NCI-H510A treated with DMSO at 0.1 percent for 48 hours (cell line): Measurements from ENCODE around the gene MAPRE2.
"Not testable (repeated sequence)": the region's sequence is repeated elsewhere in the genome, so short reads cannot be mapped to it uniquely, and the experiment has no call there.

Source experiments
- DNase-seq: peaks from one replicate; lab custom pipeline; 2025; lab: John Stamatoyannopoulos, UW

MAPRE2 gene

DNA sequence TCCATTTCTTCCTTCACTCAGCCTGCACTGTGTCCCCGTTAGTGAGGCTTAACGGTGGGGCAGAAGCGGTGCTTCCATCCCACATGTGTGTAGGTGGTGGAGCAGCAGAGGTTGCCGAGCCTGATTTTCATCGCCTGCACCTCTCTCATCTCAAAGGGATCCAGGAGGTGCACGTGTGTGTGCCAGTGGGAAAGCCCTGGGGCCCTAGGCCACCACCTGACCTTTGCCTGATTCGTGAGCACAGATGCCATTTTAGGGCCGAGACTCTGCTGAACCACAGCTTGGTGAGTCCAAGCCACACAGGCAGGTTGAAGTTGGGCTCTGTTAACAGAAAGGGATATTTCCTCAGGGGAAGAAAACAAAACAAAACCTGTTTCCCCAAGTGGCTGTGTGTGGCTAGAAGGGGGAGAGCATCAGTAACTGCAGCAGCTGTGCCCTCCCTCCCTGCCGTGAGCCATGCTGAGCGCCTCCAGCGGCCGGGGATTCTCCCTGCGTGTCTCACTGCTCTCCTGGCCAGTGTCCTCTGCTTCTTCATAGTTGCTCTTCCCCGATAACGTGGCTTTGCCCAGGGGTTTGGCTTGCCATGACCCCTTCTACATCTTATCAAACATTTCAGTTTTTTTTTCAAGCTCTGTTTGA, 81.5 kb downstream of the MAPRE2 start:
- DNase-seq: peak; percentile 69

DNA sequence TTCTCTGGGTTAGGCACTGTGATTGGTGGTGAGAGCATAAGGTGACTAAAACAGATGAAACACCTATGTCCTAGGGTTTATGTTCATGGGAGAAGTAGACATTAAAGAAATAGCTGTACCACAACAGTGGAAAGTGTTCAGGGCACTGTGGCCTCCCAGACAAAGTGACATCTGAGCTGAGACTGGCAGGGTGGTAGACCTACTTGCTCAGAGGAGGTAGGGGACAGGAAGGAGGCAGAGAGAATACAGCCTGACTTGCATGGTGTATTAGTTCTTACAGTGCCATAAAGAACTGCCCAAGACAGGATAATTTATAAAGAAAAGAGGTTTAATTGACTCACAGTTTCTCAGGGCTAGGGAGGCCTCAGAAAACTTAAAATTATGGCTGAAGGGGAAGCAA, 82.6 kb downstream of the MAPRE2 start:
- DNase-seq: no peak

DNA sequence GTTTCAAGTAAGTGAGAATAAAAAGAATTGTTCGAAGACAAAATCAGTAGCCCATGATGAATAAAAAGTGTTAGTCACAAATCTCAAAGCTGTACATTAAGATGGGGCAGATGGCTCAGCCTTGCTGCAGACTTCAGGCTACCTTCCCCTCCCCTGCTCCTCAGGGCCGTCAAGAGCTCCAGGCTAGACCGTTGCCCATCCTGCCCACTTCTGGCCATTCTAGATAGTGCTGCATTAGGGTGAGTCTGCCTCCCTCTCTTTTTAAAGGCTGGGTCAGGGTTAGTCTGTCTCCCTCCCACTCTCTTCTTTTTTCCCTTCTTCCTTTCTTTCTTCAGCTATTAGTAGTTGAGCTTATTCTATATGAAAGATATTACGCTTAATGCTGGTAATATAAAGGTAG, 86.0 kb downstream of the MAPRE2 start:
- DNase-seq: no peak

DNA sequence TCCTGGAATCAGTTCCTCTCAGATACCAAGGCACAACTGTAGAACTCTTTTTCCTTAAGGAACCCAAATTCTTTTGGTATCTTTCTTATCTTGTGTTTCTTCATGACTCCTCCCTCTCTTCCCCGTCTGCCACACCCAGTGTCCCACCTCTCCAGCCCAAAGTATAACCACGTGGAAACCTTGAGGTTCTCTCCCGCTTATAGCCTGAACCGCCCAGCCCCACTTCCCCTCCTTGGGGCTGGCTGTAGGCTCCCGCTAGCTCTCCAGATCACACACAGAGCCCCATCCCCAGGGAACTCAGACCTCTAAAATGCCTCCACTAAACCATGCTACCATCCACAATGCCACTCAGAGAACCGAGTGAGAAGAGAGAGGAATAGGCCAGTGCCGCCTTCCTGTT, 87.5 kb downstream of the MAPRE2 start:
- no peak for DNase-seq

DNA sequence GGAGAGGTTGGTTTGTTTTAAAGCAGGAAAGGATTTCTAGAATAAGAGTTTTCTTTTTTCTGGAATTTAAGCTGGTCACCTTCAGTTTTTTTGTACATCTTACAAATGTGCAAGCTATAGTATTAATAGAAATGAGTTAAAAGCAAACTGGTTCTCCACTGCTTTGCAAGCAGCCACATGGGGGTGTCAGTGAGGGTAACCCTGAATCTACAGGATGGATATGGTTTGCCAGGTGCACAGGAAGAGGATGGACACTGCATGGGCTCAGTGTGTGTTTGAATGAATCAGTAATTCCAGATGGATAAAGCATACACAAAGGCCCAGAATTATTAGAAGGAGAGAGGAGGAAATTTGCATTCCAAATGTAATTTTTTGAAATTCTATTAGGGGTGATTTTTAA, 89.0 kb downstream of the MAPRE2 start:
- DNase-seq: no peak

DNA sequence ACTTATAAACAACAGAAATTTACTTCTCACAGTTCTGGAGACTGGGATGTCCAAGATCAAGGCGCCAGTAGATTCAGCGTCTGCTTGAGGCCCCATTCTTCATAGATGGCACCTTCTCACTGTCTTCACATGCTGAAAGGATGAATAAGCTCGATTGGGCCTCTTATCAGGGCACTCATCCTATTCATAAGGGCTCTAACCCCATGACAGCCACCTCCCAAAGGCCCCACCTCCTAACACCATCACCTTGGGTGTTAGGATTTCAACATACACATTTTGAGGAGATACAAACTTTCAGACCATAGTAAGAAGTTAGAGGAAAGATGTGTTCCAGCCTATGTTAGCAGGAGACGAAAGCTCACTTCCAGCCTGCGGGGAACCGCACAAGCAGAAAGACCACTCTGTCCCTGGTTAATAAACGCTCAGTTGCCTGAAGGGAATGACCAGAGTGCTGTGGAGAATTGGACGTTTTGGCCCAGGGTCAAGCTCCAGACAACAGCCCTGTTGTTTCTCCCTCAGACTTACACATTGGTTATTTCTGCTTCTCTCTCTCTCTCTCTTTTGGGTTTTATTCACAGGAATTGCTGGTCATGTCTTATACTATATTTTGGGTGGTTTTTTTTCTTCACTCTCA, 90.3 kb downstream of the MAPRE2 start:
- no peak for DNase-seq

DNA sequence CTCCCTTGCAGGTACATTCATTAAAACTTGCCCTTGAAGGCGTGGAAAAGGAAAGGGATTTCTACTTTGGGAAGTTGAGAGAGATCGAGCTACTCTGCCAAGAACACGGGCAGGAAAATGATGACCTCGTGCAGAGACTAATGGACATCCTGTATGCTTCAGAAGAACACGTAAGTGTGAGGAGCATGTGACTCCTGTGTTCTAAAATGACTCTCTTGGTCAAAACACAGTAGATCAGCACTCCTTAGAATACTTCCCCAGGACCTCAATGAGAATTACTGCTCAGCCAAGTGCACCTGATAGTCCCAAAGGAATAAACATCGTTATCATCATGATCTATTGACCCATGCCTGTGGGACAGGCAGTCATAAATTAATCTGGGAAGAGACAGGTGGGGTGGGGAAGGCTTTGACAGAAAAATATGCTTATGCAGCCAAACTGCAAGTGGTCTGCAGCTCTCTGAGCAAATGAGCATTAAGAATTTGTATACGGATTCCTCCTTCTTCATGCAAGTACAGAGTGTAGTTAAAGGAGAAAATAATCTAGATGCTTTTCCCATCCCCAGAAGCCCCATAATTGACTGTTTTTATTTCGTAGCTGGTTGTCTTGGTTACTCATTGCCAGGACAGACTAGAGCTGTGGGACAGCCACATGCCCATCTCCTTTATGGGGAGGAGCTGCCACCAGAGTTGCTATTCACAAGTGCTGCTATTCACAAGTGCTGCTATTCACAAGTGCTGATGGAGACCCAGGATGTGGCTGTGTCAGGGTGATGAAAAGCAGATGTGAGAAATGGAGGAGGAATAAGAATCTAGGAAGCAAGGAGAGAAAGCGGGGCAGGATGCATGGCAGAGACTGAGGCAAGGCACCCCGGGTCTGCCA, 91.0 kb downstream of the MAPRE2 start:
- no peak for DNase-seq

DNA sequence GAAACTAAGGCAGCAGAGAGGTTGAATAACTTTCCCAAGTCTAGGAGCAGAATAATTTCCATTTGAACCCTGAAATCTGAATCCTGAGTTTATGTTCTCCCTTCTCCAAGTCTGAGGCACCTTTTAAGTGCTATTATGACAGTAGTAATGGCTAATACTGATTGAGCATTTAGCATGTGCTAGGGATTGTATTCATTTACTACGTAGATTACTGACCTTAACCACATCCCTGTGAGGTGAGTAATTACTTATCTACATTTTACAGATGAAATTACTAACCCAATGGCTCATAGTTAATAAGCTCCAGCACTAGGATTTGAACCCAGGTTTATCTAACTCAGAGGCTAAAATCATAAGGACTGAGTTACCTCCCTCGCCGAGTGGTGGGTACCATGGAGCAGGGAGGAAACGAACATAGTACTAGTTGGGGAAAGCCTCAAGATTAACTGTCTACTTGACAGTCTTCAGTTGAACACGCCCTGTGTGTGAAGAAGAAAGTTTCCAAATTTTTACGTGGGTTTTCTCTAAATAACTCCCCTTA, 93.0 kb downstream of the MAPRE2 start:
- DNase-seq: no peak

DNA sequence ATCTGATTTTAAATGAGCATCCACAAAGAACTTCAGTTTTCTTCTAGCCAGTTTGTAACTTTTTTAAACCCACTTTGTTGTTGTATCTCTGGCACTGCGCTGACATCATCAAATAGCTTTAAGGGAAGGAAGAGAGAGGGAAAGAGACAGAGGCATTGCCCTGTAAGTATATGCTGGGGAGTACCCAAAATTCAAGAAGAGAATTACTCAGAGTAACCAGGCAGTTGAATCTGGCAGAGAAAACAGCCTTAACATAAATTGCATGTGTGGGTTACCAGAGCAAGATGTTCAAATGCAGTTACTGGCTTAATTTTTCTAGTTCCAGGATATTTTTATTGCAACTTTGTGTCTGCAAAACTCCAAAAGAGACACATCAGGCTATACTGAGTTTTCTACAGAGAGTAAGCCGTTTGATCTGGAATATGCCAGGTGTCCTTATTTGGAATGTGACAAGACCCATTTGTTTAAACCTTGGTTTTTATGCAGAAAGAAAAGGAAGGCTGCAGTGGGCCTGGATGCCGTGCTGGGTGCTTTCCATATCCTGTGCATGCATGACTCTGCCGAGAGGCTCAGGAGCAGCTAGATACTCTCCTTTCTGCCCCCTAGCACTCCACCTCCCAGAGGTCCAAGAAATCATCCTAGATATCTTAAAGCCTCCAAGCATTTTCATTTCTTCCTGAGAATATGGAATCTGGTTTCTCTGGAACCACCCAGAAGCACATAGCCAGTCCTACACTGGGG, 93.7 kb downstream of the MAPRE2 start:
- DNase-seq: no peak

DNA sequence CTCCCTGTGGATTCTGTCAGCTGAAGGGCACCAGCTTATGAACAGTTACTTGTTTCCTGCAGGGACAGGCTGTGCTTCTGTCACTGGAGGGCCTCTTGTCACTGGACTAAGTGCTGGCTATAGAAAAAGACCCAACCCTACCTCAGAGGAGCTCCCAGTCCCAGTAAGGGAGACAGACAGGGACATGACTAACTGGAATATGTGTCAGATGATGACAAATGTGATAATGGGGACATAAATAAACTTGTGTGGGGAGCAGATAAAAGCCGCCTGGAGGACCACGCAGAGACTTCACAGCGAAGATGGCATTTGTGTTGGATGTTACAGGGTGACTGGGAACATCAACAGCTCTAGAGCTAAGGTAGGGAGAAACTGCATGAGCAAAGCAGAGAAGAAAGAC, 95.0 kb downstream of the MAPRE2 start:
- DNase-seq: no peak

DNA sequence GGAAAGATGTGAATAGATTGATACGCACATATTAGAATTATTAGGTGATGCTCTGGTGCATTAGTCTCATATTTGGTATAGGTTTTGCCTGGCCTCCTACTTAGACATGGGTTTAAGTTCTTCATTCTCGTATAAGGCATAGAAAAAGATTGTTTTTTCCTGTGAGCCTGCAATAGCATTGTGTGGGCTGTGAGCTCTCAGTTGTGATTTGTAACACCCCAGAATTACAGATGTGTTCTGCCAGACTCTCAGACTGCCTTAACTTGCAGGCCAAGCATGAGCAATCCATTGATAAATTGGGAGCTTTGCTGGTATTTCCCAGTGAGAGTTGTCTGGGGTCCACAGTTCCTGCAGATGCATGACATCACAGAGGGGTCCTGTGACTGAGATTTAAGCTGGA, 95.7 kb downstream of the MAPRE2 start:
- no peak for DNase-seq

DNA sequence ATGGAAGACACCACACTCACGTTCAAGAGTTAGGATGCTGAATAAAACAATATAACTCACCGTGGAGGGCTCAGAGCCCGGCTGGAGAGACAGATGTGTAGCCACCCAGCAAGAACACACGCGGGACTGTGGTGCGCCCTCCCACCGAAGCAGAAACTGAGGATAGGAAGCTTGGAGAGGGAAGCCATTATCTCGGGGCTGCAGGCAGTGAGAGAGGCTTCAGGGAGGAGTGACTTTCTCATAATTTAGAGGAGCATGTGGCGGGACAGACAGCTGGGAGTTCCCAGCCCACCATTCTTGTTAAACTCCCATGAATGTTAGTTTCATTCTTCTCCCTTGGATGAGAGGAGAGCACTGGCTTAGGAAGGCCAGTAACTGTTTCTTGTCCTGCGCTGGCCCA, 96.4 kb downstream of the MAPRE2 start:
- DNase-seq: no peak

DNA sequence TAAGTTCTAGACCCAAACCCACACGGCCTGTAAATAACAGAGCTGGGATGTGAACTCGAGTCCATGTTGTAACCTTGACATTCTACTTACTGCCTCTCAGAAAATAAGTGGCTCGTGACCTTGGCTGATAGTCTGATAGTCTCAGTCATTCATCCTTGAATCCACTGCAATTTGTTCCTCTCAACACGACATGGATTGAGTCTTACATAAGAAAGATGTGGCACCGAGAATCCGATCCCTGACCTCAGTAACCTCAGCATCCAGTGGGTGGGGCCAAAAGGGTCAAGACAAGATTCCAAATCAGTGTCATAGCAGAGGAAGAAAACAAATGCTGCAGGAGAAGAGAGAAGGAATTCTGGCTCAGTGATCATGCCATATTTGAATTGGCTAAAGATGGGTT, 97.6 kb downstream of the MAPRE2 start:
- no peak for DNase-seq

DNA sequence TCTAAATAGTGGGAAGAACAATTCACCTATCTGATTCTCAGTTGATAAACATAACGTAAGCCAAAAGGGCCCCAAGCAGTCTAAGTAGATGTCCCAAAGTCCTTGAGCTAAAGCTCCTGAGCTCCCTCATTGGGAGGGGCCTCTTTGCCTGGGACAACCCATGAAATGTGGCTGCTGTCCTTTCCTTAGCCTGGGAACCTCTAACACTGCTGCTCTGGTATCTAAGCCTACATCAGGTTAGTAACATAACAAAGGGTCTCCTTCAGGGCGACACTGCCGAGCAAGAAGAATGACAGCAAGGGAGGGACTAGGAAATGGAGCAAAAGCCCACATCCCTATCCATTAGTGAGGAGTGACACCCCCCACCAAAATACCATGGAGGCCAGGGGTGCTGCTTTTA, 98.3 kb downstream of the MAPRE2 start:
- DNase-seq: no peak

DNA sequence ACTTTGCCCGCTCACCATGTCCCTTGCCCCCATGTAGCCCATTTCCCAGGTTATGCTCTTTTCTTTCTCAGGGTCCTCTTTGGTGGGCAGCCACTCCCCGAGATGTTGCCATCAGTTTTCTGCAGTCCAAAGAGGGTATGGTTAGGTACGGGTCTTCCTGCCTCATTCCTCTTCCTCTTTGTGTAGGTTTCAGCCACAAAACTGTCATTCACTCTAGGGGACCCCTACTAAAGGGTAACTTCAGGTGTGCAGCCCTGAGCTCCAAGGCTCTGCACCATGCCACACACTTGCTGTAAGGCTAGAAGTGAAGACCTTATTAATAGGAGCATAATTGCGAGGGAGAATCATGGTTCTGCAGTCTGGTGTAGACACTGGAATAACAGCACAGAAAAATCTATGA, 99.9 kb downstream of the MAPRE2 start:
- no peak for DNase-seq

DNA sequence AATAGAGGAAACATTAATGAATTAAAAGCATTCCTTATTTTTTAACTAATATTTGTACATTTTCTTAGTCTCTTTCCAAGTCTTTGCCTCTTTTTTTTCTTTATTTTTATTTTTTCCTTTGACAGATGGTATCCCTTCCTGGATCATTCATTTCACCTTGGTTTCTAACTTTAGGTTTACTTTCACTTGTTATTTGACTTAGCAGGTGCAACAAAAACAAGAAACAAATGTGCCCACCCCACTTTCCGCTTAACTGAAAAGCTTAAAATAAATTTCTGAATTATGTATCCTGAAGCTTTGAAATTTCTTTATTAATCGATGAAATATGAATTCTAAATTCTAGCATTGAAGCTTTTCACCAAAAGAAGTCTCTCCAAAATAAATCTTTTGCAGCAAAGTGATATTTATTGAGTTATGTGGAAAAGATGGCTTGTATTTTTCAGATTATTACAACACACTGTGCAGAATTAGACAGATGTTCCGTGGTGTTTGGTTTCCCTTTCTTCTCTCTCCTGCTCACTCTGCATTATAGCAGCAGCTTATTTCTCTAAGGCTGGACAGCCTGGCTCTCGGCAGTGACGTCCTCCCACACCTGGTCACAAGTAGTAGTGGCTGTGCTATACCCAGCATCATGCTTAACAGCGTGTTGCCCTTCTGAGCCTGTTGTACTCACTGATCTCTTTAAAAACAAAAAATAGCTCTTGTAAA, 100.5 kb downstream of the MAPRE2 start:
- DNase-seq: peak; percentile 90

DNA sequence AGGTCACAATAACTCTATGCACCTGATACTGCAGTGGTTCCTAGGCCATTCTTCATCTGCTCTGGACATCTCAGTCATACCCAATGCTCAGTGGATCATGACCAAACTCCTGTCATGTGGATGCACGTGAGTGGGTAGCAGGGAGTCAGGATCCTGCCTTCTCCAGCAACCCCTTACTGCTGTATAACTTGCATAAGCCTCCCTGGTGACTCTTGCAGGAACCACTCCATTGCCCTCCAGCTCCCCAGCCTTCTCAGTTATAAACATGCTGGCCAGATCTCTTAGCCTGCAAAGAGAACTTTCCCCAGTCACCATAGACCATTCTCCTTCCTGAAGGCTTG, 101.0 kb downstream of the MAPRE2 start:
- no peak for DNase-seq

DNA sequence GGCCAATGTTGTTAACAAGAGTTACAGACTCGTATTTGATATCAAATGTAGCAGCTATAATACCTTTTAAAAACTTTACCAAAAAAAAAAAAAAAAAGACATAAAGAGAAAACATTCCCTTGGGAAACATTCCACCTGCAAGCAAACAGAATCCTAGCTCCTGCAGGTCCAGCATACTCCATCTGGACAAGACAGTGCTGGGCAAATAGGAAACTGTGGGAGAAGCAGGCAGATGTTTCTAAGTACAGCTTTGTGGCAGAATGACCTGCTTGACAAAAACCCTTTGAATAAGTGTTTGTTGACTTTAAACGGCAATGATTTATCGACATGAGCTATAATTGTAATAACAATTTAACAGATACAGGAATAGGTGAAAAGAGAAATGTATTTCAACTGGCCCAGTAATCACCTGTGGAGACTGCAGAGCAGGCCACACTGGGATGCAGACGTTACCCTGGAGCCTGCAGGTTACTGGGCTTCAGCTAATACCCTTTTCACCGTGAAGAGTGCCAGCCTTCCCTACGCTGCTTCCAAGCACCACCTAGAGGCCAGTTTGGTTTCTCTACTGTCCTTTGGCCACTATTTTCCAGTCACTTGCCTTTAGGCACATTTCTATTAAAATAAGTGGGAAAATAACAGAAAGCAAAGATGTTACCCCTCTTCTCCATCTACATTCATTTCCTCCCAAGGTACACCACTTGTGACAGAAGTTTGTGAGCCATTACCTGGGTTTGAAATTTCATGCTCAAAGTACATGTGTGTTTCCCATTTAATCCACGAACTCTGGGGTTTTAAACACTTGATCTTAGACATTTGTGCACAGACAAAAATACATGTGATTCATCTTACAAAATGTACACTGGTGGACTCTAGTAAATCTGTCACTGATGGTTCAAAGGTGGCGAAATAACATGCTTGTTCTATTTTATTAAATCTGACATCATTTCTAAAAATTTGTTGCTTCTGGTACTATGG, 102.7 kb downstream of the MAPRE2 start:
- DNase-seq: peak; percentile 99

DNA sequence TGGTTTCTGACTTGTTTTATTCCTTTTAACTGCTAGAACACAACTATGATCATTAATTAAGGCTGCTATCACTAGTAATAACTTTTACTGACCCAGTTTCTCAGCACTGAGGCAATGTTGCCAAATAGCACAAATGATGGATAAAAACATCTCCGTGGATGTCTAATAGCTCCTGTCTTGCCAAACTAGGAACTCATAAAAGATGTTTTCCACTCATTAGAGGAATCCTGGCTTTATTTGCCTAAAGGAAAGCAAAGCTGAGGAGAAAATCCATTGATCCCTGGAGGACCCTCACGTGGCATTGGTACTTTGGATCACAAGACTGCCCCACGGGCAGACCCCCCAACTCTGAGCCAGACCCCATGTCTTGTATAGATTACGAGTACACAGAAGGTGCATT, 103.5 kb downstream of the MAPRE2 start:
- DNase-seq: no peak

DNA sequence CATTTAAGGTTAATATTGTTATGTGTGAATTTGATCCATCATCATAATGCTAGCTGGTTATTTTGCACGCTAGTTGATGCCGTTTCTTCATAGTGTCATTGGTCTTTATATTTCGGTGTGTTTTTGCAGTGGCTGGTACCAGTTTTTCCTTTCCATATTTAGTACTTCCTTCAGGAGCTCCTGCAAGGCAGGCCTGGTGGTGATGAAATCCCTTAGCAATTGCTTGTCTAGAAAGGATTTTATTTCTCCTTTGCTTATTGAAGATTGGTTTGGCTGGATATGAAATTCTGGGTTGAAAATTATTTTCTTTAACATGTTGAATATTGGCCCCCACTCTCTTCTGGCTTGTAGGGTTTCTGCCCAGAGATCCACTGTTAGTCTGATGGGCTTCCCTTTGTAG, 109.0 kb downstream of the MAPRE2 start:
- DNase-seq: not testable (repeated sequence)
